PFSK-1 (cell line): ENCODE data around the gene AHCYL1.

ENCODE experiments used
- FOXP2 ChIP-seq: optimal IDR thresholded peaks from 2 replicates; pipeline ENCODE3; 2011; ENCODE audit warnings: borderline replicate concordance, control low read depth, inconsistent platforms; ENCODE audit not compliant: insufficient read depth; ENCODE audit errors: extremely low read length, extremely low read depth
- POLR2AphosphoS5 ChIP-seq: IDR thresholded peaks from 2 replicates; pipeline ENCODE4 v1.6.1; 2012; ENCODE audit warnings: low read depth, mild to moderate bottlenecking, control low read depth, low read length, moderate library complexity
- SIN3A ChIP-seq: IDR thresholded peaks from 2 replicates; pipeline ENCODE4 v1.6.1; 2012; ENCODE audit warnings: mild to moderate bottlenecking, low read length, moderate library complexity, borderline replicate concordance; ENCODE audit not compliant: insufficient read depth
- TAF1 ChIP-seq: IDR thresholded peaks from 2 replicates; pipeline ENCODE4 v1.6.1; 2012; ENCODE audit warnings: low read length, control low read depth, borderline replicate concordance; ENCODE audit not compliant: insufficient read depth
- TF ChIP-seq, protein P1 (sequence below), 2 experiments: IDR thresholded peaks; 2 replicates each; pipeline versions ENCODE4 v1.6.1 to v1.8.0; 2011 to 2012; ENCODE audit warnings: low read depth in 2 of 2, low read length in 2 of 2, control low read depth in 1 of 2, inconsistent platforms in 1 of 2, mild to moderate bottlenecking in 1 of 2, moderate library complexity in 1 of 2; ENCODE audit not compliant: insufficient read depth in 1 of 2

AHCYL1 gene

GRCh38 chr1:109944541-109944940 lies 40.0 kb upstream of the AHCYL1 start:
- TF ChIP-seq SIN3A = no peak
- no peak for TF ChIP-seq TAF1
- no peak for TF ChIP-seq FOXP2
- no peak for TF ChIP-seq POLR2AphosphoS5
- TF ChIP-seq, protein P1, sequence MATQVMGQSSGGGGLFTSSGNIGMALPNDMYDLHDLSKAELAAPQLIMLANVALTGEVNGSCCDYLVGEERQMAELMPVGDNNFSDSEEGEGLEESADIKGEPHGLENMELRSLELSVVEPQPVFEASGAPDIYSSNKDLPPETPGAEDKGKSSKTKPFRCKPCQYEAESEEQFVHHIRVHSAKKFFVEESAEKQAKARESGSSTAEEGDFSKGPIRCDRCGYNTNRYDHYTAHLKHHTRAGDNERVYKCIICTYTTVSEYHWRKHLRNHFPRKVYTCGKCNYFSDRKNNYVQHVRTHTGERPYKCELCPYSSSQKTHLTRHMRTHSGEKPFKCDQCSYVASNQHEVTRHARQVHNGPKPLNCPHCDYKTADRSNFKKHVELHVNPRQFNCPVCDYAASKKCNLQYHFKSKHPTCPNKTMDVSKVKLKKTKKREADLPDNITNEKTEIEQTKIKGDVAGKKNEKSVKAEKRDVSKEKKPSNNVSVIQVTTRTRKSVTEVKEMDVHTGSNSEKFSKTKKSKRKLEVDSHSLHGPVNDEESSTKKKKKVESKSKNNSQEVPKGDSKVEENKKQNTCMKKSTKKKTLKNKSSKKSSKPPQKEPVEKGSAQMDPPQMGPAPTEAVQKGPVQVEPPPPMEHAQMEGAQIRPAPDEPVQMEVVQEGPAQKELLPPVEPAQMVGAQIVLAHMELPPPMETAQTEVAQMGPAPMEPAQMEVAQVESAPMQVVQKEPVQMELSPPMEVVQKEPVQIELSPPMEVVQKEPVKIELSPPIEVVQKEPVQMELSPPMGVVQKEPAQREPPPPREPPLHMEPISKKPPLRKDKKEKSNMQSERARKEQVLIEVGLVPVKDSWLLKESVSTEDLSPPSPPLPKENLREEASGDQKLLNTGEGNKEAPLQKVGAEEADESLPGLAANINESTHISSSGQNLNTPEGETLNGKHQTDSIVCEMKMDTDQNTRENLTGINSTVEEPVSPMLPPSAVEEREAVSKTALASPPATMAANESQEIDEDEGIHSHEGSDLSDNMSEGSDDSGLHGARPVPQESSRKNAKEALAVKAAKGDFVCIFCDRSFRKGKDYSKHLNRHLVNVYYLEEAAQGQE (IDR thresholded peaks at IDR 0.05; ENCODE audit: insufficient read depth in 1 of 2, low read depth in 2 of 2, low read length in 2 of 2) = no peak

GRCh38 chr1:109946511-109946910 lies 38.1 kb upstream of the AHCYL1 start:
- TF ChIP-seq TAF1 (no peak), SIN3A (no peak), POLR2AphosphoS5 (no peak), FOXP2 (no peak)
- TF ChIP-seq, protein P1 (IDR thresholded peaks at IDR 0.05; ENCODE audit: insufficient read depth in 1 of 2, low read depth in 2 of 2, low read length in 2 of 2) = no peak

DNA sequence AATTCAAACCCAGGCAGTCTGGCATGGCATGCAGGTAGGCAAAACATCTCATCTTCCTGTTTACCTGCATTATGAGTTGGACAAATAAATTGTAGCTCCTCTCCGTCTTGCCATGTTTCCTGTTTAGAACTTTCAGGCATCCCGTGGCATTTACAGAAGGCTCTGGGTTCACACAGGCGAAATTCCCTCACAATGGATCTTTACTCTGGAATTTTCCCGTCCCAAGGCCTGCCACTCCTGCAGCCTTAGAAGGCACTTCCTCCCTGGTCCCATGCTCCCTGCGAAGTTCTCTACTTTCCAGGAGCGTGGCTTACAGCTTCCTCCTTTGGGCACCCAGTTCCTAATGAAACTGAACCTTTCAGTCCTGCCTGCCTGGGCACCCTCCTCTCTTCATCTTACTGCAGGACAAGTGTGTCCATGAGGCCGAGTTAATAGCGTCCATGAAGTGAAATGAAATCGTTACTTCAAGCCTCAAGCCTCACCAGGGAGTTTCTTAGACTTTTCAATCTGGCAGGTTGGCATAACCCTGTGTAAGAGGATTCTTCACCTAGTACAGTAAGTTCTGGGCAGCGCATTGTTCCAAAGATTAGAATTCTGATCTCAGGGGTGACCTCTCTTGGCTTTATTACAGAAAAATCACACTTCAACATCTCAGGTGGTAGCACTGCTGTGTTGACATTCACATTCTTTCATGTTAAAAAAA lies 36.8 kb upstream of the AHCYL1 start:
- TF ChIP-seq, protein P1 (IDR thresholded peaks at IDR 0.05; ENCODE audit: insufficient read depth in 1 of 2, low read depth in 2 of 2, low read length in 2 of 2) = no peak
- no peak for TF ChIP-seq TAF1
- TF ChIP-seq POLR2AphosphoS5 = no peak
- TF ChIP-seq FOXP2 = no peak
- TF ChIP-seq SIN3A = no peak

- TF ChIP-seq POLR2AphosphoS5 (no peak), SIN3A (no peak), TAF1 (no peak), FOXP2 (no peak)
- TF ChIP-seq, protein P1 (IDR thresholded peaks at IDR 0.05; ENCODE audit: insufficient read depth in 1 of 2, low read depth in 2 of 2, low read length in 2 of 2) = no peak
These were observed 36.3 kb upstream of the AHCYL1 start for GRCh38 chr1:109948285-109948630.

DNA sequence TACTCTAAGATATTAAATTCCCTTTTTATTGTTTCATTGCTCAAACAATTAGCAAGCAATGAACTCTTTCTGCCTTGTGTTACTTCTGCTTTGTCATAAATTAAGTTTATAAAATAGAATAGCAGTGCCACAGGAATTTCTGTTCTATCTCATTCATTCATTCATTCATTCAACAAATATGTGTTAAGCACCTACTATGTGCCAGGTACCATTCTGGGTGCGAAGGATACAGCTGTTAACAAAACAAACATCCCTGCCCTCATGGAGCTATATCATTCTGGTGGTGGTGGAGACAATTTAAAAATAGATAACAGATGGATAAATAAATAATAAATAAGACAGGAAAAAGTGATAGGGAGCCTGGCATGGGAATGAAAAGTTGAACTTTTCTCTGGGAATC lies 34.5 kb upstream of the AHCYL1 start:
- TF ChIP-seq, protein P1 (IDR thresholded peaks at IDR 0.05; ENCODE audit: insufficient read depth in 1 of 2, low read depth in 2 of 2, low read length in 2 of 2) = no peak
